Measurements from ENCODE around the gene PXDN.

Gene PXDN, protein sequence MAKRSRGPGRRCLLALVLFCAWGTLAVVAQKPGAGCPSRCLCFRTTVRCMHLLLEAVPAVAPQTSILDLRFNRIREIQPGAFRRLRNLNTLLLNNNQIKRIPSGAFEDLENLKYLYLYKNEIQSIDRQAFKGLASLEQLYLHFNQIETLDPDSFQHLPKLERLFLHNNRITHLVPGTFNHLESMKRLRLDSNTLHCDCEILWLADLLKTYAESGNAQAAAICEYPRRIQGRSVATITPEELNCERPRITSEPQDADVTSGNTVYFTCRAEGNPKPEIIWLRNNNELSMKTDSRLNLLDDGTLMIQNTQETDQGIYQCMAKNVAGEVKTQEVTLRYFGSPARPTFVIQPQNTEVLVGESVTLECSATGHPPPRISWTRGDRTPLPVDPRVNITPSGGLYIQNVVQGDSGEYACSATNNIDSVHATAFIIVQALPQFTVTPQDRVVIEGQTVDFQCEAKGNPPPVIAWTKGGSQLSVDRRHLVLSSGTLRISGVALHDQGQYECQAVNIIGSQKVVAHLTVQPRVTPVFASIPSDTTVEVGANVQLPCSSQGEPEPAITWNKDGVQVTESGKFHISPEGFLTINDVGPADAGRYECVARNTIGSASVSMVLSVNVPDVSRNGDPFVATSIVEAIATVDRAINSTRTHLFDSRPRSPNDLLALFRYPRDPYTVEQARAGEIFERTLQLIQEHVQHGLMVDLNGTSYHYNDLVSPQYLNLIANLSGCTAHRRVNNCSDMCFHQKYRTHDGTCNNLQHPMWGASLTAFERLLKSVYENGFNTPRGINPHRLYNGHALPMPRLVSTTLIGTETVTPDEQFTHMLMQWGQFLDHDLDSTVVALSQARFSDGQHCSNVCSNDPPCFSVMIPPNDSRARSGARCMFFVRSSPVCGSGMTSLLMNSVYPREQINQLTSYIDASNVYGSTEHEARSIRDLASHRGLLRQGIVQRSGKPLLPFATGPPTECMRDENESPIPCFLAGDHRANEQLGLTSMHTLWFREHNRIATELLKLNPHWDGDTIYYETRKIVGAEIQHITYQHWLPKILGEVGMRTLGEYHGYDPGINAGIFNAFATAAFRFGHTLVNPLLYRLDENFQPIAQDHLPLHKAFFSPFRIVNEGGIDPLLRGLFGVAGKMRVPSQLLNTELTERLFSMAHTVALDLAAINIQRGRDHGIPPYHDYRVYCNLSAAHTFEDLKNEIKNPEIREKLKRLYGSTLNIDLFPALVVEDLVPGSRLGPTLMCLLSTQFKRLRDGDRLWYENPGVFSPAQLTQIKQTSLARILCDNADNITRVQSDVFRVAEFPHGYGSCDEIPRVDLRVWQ (N-terminal part only)

GRCh38 chr2:1744446-1745170 lies at the start of gene PXDN:
TSS of gene PXDN (minus strand) at chr2:1744515. CDS start at chr2:1744455, 60 bp downstream.
- Mint-ChIP-seq H3K4me3 (peak within 1 kb of the TSS; percentile 65), H3K27me3 (ENCODE audit: low read depth) (peaks cover 56% of the 10 kb centered on the region), H3K36me3 (ENCODE audit: low read depth) (no peaks in the 10 kb centered on the region), H3K27ac (no peak within 1 kb of the TSS), H3K4me1 (ENCODE audit: low read depth) (peaks cover 7% of the 10 kb centered on the region), H3K9me3 (no peaks in the 10 kb centered on the region)

GRCh38 chr2:1793868-1794445 lies 49.6 kb upstream of the PXDN start:
- no peaks in the 10 kb centered on the region for H3K36me3 Mint-ChIP-seq (ENCODE audit: low read depth)
- H3K4me3 Mint-ChIP-seq = no peak overlapping the region
- peaks cover 7% of the 10 kb centered on the region for H3K4me1 Mint-ChIP-seq (ENCODE audit: low read depth)
- H3K27me3 Mint-ChIP-seq (ENCODE audit: low read depth) = peaks cover 5% of the 10 kb centered on the region
- H3K27ac Mint-ChIP-seq = no peak overlapping the region
- H3K9me3 Mint-ChIP-seq = no peaks in the 10 kb centered on the region

DNA sequence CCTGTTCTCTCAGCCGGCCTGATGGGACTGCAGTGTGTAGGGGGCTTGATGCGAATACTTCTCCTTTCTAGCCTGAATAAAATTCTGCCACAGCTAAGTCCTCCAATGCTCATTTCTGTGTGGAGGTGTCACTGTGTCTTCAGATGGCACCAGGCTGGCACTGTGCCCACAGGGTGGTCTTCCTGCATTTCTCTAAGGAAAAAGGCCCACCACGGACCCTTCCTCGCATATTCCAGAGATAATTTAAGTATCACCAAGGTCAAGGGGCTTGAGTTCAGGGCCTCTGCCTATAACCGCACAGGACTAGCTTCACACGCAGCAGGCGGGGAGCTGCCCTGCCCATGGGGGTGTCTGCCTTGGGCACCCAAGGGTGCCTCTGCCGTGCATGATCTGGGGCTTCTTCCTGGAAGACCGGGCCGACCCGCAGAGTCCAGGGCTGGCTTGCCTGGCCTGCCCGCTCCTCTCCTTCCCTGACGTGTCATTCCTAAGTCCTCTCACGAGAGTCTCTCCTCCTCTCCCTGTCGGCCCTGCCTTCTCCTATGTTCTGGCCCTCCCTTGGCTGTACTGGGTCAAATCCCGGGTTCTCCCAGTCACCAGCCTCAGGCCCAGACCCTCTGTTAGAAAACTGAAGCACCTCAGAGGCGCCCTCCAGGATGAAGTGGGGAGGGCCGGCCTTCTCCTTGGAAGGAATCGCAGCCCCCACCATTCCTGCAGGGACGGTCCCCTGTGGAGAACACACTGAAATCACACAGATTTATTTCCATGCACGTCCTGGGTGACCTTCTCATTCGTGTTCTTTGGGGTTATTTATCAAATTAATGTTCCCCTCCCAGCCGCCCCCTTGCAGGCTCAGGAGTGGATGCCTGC lies 48.9 kb upstream of the PXDN start:
- H3K9me3 Mint-ChIP-seq = no peaks in the 10 kb centered on the region
- peaks cover 2% of the 10 kb centered on the region for H3K27me3 Mint-ChIP-seq (ENCODE audit: low read depth)
- H3K4me3 Mint-ChIP-seq = no peak overlapping the region
- H3K4me1 Mint-ChIP-seq (ENCODE audit: low read depth) = peaks cover 3% of the 10 kb centered on the region
- no peaks in the 10 kb centered on the region for H3K36me3 Mint-ChIP-seq (ENCODE audit: low read depth)
- H3K27ac Mint-ChIP-seq = no peak overlapping the region

DNA sequence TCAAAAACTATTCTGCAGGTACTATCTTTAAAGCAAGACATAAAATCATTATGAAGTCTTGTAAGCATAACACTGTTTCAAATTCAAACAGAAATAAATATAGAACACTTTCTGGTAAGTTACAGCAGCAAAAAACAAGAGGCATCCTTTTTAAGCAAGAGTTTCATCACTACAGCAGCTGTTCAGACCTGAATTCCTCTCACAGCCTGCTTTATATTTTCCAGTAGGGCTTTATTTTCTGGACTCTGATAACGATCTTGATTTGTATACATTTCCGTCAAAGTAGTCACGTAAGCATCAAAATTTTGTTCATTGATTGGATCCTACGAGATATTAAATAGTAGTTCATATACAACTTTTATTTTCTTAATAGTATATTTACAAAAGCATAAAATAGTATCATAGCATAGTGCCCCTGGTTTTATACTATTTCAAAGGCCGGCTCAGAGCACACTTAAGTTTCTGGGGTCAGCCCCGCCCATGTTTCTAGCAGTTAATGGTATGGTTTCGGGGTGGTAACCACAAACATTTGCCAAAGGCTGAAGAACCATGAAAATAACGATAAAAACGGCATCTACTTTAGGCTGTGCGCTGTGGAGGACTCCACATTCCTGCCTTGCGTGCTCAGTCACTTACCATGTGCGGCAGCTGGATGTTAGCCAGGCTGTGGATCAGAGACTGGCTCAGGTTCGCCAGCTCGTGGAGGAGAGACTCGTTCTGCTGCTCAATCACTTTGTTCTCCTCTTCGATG lies 47.5 kb upstream of the PXDN start:
- Mint-ChIP-seq H3K36me3 (ENCODE audit: low read depth) (no peaks in the 10 kb centered on the region), H3K9me3 (no peaks in the 10 kb centered on the region), H3K27me3 (ENCODE audit: low read depth) (no peaks in the 10 kb centered on the region), H3K27ac (no peak overlapping the region), H3K4me3 (no peak overlapping the region), H3K4me1 (ENCODE audit: low read depth) (peaks cover 2% of the 10 kb centered on the region)

DNA sequence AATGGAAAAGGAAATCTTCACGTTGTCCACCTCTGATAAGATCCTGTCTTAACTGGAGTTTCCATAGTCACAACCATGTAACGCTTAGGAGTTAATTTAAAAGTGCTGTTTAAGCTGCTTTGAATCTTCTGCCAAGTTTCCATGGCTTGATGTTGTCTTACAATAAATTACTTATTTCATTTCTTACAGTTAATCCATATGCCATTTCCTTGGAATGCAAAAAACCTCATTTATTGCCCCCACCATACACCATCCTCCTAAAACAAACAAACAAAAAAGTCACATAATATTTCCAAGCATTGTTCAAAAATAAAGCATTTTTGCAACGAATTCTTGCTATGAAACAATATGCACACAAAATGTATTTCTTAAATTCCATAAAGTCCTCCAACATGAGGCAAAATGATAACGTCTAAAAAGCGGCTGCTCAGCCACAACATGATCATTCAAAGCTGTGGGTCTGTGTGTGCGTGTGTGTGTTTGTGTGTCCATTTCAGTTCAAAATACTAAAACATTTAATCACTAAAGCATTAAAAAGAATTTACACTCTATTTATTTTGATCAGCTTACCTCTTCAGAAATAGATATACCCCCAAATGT lies 46.8 kb upstream of the PXDN start:
- H3K4me1 Mint-ChIP-seq (ENCODE audit: low read depth) = peaks cover 2% of the 10 kb centered on the region
- H3K36me3 Mint-ChIP-seq (ENCODE audit: low read depth) = no peaks in the 10 kb centered on the region
- no peaks in the 10 kb centered on the region for H3K9me3 Mint-ChIP-seq
- H3K4me3 Mint-ChIP-seq = no peak overlapping the region
- no peaks in the 10 kb centered on the region for H3K27me3 Mint-ChIP-seq (ENCODE audit: low read depth)
- no peak overlapping the region for H3K27ac Mint-ChIP-seq

DNA sequence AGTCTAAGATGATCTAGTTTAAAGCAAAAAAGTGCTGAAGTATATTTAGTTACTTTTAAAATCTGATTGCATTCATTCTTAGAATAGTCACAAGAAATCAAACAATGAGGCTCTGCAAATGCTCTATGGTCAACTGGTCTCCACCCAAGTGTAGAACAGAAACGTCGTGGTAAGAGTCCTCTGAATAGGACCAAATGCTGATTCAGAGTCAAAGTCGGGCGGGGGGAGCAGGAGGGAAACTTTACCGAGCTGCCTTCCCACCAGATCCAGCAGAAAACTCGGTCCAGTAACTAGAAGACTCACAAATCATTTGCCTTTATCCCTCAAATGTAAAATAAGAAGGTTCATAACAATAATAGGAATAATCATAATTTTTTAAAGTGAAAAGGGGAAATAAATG lies 46.2 kb upstream of the PXDN start:
- H3K27me3 Mint-ChIP-seq (ENCODE audit: low read depth) = no peaks in the 10 kb centered on the region
- no peaks in the 10 kb centered on the region for H3K36me3 Mint-ChIP-seq (ENCODE audit: low read depth)
- H3K4me1 Mint-ChIP-seq (ENCODE audit: low read depth) = peaks cover 2% of the 10 kb centered on the region
- H3K4me3 Mint-ChIP-seq = no peak overlapping the region
- no peak overlapping the region for H3K27ac Mint-ChIP-seq
- H3K9me3 Mint-ChIP-seq = no peaks in the 10 kb centered on the region

DNA sequence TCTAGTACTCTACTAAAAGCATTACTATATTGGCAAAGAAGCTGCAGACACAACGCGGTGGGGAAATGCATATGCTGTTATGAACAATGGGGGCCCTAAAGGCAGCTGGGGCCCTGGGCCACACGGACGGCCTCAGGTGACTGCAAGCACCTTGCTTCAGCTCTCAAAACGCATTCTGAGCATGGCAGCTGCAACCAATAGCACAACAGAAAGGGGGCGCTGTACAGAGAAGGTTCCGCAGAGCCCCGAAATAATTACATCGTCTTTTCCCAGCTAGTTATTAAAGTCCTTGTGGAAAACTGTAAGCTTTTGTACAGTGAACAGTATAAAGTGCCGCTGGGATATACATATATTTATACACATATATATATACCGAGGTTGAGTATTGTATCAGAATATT lies 45.3 kb upstream of the PXDN start:
- Mint-ChIP-seq H3K27ac (no peak overlapping the region), H3K9me3 (no peaks in the 10 kb centered on the region)

GRCh38 chr2:1788478-1788959 lies 44.2 kb upstream of the PXDN start:
- peaks cover 3% of the 10 kb centered on the region for H3K27me3 Mint-ChIP-seq (ENCODE audit: low read depth)
- H3K4me1 Mint-ChIP-seq (ENCODE audit: low read depth) = no peaks in the 10 kb centered on the region
- no peak overlapping the region for H3K4me3 Mint-ChIP-seq
- no peaks in the 10 kb centered on the region for H3K36me3 Mint-ChIP-seq (ENCODE audit: low read depth)
- no peaks in the 10 kb centered on the region for H3K9me3 Mint-ChIP-seq
- H3K27ac Mint-ChIP-seq = no peak overlapping the region

More for the DNA sequence above, 45.3 kb upstream of the PXDN start:
- peaks cover 2% of the 10 kb centered on the region for H3K27me3 Mint-ChIP-seq (ENCODE audit: low read depth)
- H3K36me3 Mint-ChIP-seq (ENCODE audit: low read depth) = no peaks in the 10 kb centered on the region
- H3K4me3 Mint-ChIP-seq = no peak overlapping the region
- H3K4me1 Mint-ChIP-seq (ENCODE audit: low read depth) = no peaks in the 10 kb centered on the region

DNA sequence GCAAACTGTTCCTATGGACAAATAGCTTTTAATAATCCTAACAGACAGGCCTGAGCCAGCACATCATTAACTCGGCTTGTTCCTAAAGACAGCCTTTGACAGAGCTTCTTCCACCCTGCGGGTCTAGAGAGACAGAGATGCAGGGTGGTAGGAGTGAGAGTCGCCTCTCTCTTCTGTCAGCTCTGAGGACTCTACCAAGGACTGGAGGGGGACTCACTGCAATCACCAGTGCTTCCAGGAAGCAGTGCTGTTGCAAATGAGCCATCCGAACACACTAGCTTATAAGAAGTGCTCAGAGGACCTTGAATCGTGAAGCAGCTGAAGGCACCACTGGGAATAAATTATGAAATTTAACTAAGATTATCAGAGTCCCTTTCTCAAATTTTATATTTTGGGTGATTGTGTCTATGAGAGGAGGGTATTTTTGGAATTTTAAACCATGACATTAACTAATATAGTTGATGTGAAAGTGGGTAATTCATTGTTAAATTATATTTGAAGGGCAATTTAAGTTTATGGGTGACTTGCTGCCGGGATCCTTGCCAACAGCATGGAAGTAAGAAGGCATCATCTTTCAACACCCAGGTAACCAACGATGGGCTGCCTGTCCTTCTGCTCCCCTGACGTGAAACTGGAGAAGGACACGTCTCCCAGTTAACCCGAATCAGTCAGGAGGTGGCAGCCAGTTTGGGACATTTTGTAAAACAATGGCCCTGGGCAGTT lies 43.6 kb upstream of the PXDN start:
- no peaks in the 10 kb centered on the region for H3K9me3 Mint-ChIP-seq
- peaks cover 3% of the 10 kb centered on the region for H3K27me3 Mint-ChIP-seq (ENCODE audit: low read depth)
- no peaks in the 10 kb centered on the region for H3K36me3 Mint-ChIP-seq (ENCODE audit: low read depth)
- H3K4me1 Mint-ChIP-seq (ENCODE audit: low read depth) = no peaks in the 10 kb centered on the region
- no peak overlapping the region for H3K27ac Mint-ChIP-seq
- no peak overlapping the region for H3K4me3 Mint-ChIP-seq

DNA sequence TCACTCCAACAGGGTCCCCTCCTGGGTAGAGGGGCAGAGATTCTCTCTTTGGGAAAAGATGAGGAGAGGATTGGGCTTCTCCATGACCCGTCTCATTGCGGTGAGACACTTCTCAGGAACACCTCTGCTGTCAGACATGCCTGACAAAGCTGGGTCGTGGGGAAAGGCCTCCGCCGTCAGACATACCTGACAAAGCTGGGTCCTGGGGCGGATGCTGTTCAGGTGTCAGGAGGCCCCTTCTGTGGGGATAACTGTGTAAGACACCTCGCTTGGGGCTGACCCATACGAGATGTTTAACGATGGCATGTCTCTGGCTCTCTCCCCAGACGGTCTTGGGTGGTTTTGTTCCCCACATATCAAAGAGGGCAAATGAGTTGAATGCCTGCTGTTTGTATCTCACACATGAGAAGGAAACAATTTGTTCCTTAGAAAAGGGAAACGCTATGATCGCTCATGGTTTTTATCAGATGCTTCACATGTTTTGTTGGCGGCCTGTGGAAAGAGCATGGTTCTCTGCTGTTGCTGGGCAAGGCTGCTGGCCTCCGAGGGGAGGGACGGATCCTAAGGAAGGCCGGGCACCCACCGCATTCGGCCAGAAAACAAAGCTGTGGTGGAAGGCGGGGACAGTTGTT lies 40.8 kb upstream of the PXDN start:
- H3K36me3 Mint-ChIP-seq (ENCODE audit: low read depth) = no peaks in the 10 kb centered on the region
- H3K4me3 Mint-ChIP-seq = no peak overlapping the region
- no peak overlapping the region for H3K27ac Mint-ChIP-seq
- peaks cover 3% of the 10 kb centered on the region for H3K27me3 Mint-ChIP-seq (ENCODE audit: low read depth)
- H3K4me1 Mint-ChIP-seq (ENCODE audit: low read depth) = peaks cover 11% of the 10 kb centered on the region
- no peaks in the 10 kb centered on the region for H3K9me3 Mint-ChIP-seq

- Mint-ChIP-seq H3K4me1 (ENCODE audit: low read depth) (peaks cover 11% of the 10 kb centered on the region), H3K36me3 (ENCODE audit: low read depth) (no peaks in the 10 kb centered on the region), H3K27me3 (ENCODE audit: low read depth) (peaks cover 3% of the 10 kb centered on the region), H3K4me3 (no peak overlapping the region), H3K27ac (no peak overlapping the region), H3K9me3 (no peaks in the 10 kb centered on the region)
Observed at GRCh38 chr2:1784087-1784486, 39.8 kb upstream of the PXDN start.
